CD4-positive, alpha-beta T cell treated with Interleukin-17A for 1 hour (primary cell): Measurements from ENCODE around the gene EXPH5.
"Not testable (repeated sequence)": the region's sequence is repeated elsewhere in the genome, so short reads cannot be mapped to it uniquely, and the experiment has no call there.

Experiments used
- DNase-seq: peaks from one replicate; pipeline ENCODE4 v3.0.0-alpha.2; 2020

The EXPH5 gene

DNA sequence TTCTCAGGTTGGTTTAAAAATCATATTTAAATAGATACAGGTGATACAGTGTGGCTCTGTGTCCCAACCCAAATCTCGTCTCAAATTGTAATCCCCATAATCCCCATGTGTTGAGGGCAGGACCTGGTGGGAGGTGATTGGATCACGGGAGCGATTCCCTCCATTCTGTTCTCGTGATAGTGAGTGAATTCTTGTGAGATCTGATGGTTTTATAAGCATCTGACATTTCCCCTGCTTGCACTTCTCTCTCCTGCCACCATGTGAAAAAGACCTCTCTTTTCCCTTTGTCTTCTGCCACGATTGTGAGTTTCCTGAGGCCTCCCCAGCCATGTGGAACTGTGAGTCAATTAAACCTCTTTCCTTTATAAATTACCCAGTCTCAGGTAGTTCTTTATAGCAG, 9.2 kb upstream of the EXPH5 start:
- DNase-seq, result not testable (repeated sequence)

DNA sequence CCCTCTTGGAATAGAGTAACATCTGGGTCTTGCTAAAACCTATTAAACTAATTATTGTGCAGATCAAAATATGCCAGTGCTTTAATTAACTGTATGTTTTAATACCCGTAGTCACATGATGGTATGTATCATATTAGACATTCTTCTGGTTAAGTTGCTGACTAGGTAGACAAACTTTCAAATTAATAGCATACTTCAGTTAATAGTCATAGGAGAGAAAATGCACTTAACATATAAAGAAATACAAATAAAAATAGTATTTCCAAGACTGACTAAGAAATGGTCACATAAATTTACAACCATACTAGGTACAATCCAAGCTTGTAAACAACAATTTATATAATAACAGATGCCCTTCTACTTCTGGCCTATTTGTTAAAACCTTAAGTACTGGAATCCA, 7.6 kb upstream of the EXPH5 start:
- DNase-seq, result no peak

DNA sequence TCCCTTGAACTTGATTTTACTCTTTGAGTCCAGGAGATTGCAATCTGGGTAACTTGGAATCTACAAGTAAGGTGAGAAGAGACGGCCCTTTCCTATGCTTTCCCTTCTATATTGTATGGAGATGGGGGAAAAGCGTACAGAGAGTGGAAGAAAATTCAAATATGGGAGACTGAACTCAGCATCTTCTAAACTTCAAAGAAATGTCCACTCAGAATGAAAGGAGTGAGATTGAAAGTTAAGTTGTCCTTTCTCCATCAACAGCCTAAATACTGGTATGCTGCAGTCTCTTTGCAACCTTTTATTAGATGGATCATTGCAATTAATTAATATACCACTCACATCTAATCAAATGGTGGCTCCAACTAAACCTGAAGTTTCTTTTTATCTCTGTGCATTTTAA, 6.4 kb upstream of the EXPH5 start:
- no peak for DNase-seq

DNA sequence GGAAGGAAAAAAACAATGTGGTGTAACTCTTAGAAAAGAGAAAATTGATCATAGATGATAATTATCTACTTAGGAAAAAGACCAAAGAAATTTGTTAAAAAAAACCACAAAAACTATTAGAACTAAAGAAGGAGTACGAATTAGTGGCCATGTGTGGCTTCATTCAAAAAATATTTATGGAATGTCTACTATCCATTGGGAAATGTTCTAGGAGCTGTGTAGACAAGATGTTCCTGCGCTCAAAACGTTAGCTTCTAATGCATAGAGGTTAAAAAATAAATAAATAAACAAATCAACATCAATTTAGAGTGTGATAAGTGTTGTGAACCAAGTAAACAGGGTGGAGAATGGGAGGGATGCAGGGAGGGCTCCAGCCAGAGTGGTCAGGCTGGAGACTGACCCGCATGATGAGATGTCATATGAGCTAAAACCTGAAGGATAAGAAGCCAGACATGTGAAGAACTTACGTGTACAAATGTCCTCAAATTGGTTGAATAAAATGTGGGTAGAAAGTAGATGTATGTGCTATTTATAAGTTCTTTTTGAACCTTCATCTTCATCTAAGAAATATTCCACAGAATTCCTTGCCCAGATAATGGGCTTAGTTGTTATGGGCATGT, 4.3 kb upstream of the EXPH5 start:
- no peak for DNase-seq

DNA sequence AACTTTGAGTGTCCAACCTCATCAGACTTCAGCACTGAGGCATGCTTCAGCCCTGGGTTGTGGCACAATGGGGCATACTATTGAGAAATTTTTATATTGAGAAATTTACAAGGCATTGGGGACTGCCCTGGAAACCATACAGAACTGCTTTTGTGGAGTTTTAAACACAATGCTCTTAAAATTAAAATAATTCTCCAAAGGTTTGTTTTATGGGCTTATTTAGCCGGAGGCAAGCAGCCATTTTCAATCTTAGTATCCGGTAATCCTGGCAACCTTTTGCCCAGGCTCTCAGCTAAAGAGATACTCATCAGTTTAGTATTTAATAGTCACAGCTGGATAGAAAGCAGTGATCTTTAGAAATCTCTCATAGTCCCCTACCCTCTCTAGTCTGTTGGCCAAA, 3.1 kb upstream of the EXPH5 start:
- no peak for DNase-seq

DNA sequence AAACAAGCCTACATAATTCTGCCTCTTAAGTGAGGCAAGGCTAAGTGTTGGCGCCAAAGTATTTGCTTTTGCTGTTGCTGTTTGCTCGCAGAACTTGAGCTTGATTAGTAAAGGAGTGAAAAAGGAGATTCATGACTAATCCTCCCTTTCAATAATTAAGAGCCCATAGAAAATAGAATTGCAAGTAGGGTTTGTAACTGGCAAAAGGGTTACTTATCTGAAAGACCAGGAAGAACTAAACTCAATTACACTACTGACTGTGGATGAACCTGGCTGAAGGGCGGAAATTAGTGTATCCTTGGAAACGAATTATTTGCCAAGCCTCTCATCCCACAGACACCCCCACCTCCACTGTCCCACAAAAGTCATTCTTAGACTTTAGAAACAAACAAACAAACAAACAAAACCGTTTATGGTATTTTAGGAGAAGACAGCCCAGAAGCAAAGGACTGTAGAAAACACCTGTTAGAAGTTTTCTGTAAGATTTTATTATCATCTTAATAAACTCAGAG, 411 bp upstream of the EXPH5 start:
- no peak for DNase-seq

DNA sequence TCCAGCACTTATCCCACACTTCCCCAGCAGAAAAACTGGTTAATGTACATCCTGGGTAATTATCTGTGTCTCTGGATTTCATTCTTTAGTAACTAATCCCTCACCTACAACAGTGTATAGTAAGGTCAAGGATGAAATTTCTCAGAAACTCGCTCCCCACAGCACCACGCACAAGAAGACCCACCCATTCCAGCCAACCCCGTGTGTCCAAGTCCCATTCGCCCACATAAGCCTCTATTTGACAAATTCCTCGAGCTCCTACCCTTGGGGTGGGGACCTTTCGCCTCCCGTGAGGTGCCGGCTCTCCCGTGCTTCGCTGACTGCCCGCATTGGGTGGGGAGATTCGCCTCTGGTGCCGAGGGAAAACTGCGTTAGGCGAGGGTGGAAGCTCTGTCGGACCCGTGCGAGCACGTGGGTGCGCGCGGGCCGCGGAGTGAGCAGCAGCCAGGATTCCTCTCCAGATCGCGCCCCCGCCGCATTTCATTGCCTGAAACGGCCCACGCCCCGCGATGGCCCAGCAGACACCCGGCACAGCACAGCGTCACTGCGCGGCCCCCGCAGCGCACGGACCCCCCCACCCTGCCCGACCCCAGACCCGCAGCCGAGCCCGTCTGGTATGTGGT, 866 bp downstream of the EXPH5 start:
- DNase-seq, result peak; percentile 25

DNA sequence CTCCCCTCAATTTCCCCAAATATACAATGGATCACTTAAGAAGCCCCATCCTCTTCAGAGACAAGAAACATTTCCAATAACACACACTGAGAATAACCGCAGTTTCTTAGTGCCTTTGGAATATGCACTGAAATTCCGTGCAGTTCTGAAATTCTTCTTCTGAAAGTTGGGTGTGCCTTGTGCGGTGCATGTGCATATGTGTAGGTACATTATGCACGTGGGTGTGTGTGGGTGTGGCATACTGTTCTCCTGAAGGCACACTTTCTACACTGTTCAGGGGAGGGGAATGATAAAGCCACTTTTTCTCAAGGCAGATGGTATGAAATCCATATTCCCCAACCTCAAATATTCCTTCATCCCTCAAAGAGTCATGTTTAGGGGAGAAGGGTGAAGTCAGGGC, 1.7 kb downstream of the EXPH5 start:
- DNase-seq, result no peak

DNA sequence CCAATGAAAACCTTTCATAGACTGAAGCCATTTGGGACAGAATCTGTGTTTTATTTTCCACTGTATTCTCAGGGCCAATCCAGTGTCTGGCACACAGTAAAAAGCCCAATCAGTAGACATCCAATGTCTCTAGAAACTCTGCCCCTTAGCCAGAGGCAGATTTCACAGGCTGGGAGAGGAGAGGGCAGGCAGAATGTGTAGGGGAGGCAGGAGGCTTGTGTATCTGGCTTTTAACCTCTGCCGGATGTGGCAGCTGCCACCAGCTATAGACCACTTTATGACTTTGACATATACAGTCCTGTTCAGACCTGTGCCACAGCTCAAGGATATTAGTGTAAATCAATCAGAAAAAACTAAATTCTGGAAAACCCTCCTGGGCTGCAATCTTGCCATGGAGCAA, 4.4 kb downstream of the EXPH5 start:
- no peak for DNase-seq

DNA sequence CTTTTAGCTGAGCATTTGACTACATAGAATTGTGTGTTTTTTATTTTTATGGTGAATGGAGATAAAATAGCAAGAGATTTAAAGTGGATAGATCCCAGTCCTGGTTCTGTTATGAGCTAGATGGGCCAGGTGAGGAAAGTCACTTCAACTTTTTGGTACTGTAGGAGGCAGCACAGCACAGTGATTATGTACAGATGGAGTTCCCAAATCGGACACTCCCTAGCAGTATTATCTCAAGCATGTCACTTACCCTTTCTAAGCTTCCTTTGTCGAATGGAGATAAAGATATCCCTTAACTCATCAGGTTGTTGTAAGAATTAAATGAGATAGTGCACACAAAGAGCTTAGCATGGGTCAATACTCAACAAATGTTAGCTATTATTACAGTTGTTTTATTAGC, 5.3 kb downstream of the EXPH5 start:
- no peak for DNase-seq

DNA sequence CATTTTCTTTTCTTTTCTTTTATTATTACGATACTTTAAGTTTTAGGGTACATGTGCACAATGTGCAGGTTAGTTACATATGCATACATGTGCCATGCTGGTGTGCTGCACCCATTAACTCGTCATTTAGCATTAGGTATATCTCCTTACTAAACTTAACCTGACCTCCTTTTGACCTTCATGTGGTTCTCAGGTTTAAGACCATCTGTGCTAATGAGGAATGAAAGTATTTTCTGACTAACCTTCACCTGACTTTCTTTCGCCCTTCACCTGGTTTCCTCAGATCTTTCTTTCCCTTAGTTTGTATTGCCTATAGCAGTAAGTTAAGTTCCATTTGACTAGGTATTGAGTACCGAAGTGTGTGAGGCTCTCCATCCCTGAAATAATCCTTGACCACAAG, 6.5 kb downstream of the EXPH5 start:
- DNase-seq, result no peak

DNA sequence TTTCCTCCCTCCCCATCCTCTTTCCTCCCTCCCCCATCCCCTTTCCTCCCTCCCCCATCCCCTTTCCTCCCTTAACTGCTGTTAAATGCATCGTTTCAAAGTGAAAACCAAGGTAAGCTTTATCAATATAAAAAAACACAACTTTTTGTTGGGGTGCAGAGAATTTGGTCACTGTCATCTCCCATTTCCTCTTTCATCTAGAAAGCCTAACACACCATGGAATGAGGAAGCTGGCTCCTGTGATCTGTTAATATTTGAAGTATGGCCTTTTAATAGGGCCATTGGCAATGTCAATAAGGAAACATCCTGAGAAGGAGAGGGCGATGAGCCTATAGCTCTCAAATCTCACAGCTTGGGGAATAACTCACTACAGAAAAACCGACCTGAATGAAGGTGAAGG, 7.0 kb downstream of the EXPH5 start:
- no peak for DNase-seq

DNA sequence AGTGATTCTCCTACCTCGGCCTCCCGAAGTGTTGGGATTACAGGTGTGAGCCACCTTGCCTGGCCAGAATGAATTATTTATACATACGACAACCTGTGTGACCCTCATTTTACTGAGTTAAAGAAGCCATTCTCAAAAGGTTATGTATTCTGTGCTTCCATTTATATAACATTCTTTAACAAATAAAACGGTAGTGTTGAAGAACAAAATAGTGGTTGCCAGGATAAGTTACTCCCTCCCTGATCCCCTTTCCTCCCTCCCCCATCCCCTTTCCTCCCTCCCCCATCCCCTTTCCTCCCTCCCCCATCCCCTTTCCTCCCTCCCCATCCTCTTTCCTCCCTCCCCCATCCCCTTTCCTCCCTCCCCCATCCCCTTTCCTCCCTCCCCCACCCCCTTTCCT, 7.4 kb downstream of the EXPH5 start:
- not testable (repeated sequence) for DNase-seq

DNA sequence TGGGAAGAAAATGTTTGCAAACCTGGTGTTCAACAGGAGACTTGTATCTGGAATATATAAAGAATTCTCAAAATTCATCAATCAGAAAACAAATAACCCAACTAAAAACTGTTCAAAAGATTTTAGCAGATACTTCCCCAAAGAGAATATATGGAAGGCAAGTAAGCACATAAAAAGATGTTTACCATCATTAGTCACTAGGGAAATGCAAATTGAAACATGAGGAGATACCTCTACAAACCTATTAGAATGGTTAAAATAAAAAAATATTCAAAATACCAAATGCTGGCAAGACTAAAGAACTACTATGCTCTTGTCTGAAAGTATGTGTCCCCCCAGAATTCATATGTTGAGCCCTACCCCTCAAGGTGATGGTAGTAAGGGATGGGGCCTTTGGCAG, 8.6 kb downstream of the EXPH5 start:
- no peak for DNase-seq

DNA sequence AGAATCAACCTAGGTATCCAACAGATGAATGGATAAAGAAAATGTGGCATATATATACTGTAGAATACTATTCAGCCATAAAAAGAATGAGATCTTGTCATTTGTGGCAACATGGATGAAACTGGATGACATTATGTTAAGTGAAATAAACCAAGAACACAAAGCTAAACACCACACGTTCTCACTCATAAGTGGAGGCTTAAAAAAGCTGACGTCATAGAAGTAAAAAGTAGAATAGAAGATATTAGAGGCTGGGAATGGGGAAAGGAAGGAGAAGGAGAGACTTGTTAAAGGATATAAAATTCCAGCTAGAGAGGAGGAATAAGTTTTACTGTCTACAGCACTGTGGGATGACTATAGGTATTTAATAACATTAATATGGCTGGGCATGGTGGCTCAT, 12.9 kb downstream of the EXPH5 start:
- DNase-seq, result no peak

DNA sequence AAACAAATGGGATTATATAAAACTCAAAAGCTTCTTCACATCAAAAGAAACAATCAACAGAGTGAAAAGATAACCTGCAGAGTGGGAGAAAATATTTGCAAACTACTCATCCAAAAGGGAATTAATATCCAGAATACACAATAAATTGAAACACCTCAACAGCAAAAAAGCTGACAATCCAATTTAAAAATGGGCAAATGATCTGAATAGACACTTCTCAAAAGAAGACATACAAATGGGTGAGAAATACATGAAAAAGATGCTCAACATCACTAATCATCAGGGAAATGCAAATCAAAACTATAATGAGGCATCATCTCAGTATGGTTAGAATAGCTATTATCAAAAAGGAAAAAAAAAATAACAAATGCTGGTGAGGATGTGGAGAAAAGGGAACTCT, 13.5 kb downstream of the EXPH5 start:
- no peak for DNase-seq

DNA sequence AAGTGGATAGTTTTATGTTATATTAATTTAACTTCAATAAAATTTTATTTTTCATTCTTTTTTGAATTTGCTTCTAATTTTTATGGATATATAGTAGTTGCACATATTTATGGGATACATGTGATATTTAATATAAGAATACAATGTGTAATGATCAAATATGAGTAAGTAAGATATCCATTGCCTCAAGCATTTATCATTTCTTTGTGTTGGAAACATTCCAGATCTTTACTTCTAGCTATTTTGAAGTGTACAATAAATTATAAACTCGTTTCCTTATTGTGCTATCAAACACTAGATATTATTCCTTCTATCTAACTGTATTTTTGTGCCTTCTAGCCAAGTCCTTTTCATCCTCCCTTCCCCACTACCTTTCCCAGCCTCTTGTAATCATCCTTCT, 17.0 kb downstream of the EXPH5 start:
- DNase-seq, result no peak

DNA sequence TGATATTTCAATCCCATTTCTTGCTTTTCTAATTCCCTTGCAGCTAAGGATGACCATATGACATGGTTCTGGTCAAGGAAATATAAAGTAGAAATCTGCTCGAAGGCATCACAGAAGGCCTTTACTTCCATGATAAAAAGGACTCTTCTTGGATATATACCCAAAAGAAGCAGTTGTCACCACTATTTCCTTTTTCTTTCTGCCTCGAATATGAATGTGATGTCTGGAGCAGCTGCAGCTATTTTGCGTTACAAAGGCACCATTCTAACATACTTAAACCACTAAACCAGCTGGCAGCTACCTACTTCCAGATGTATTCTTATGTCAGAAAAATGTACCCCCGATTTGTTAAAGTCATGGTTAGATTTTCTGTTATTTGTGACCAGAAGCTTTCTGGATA, 18.9 kb downstream of the EXPH5 start:
- no peak for DNase-seq

DNA sequence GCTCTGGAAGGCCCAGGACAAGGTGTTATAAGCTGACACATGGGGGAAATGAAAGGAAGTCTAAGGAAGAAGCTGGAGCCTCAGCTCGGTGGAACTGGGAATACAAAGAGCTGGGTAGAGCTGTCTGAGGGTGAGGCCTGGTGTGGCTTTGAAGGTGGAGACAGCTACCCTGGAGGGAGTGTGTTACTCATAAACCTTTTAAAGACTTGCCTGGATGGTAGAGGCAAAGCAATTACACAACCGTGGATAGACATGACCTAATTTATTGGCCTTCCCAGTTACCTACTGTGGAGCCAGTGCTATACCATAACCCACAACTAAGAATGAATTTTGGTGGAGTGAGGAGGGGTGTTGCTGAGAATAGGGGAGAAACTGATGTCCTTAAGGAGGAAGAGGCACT, 22.6 kb downstream of the EXPH5 start:
- no peak for DNase-seq

DNA sequence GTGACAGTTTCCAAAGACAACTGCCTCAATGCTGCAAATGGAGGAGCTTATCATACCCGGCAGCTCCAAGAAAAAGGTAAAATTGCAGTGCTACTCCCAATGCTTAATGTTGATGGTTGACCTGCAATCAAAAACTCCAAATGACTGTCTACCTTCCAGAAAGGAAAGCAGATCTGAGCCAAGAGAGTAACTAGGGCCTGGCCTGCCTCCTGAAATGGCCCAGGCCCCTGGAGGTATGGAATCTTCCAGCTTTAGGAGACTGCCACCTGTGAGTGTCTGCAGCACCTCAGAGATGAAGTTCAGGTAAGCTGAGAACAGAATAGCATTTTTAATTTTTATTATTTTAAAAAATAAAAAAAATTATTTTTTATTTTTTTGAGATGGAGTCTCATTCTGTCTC, 23.7 kb downstream of the EXPH5 start:
- no peak for DNase-seq

DNA sequence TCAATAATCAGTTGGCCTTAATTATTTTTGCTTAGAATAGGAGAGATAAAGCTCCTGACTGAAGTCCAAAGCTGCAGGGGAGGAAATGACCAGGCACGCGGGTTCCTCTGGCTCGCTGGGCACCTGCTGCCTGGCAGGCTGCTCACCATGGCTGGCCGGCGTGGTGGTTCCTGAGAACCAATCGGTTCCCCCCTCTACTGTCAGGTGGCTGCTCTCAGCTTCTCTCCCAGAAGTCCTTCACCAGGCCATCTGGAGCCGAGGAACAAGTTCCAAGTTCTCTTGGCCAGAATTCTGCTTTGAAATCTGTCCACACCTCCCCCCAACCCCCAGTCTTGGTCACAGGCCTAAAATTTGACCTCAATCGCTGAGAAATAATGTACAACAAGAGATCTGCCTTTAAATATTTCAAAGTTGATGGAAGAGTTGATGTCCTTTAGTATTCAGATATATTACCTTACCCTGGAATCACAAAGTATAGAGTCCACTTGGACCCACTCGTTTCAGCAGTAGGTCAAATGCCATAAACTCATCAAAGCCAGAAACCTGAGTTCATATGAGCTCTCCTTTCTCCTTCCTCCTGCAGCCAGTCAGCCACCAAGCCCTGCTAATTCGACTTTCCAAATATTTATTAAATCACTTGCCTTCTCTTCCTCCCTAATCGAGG, 25.2 kb downstream of the EXPH5 start:
- no peak for DNase-seq

DNA sequence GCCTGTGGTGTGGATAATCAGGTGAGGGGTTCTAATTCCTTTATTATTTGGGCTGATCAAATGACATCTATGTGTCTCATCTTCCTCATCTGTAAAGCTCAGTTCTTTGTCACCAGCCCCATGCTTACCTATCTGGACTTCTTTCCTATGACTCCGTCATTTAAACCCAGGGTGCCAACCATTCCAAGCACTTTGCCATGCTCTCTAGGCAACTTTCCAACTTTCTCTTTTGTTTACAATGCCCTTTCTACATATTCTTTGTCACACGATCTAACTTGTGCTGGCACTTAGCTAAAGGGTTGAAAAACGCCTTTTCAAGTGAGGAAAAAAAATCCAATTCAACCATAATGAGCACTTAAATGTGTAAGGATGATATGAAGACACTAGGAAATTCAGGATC, 27.9 kb downstream of the EXPH5 start:
- DNase-seq, result no peak

DNA sequence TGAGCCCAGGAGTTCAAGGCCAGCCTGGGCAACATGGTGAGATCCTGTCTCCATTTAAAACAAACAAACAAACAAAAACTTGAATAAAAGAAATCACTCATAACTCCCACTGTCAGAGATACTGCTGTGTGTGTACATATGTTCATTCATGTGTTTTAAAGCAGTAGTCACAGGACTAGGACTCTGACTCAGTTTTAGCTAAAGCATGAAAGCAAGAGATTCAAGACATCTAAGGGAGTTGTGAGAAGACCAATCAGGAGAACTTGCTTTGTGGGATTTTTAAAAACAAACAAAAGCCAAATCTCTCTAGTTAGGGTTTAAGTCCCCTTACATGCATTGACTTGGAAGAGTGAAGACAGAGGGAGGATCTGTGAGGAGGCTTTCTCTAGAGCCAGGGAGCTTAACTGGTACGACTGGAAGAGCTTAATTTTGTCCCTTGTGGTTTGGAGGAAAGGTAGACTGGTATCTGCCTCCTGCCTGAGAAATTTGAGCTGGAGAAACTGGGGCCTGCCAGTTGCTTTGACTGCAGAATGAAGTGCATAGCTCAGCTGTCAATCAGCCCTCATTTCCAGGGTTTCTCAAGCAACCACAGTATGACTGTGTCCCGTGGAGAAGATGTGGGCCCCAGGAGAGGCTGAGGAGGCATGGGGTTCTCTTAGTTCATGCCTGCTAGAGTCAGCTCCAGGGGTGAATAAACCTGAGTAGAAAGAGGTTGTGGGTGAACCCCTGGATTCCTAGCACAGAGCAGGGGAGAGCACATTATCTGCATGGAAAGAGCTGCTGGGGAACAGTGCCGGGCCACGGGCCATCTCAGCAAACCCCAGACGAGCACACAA, 30.6 kb downstream of the EXPH5 start:
- no peak for DNase-seq

DNA sequence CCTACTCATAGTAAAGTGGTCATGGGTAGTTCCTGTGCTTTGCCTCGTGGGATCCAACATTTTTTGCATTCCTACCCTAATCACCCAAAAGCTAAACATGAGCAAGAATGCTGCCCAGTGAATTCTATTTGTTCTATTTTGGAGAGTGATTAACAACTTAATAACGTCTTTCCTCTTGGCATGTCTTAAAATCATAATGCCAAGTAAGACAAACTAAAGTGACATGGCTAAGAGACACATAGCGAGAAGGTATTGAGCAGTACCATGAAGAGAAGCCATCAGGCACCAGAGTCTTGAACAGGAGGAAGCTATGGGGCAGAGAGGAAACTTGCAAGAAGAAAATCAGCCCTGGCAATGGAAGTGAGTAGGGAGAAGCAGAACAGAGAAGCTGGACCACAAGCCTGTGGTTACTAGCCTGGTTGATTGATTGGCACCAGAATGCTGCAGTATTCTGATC, 32.0 kb downstream of the EXPH5 start:
- DNase-seq, result no peak
